GM18498 (cell line): ENCODE data around the gene SEC61B.
A peak's percentile ranks its signal among the peaks of the same experiment; 100 is the strongest.
"Not testable (repeated sequence)": the region's sequence is repeated elsewhere in the genome, so short reads cannot be mapped to it uniquely, and the experiment has no call there.

Experiments
- ATAC-seq: cut with Tn5 transposase; IDR thresholded peaks from one replicate; pipeline ENCODE4 v1.9.1; 2021; ENCODE audit warnings: mild to moderate bottlenecking, moderate library complexity; ENCODE audit not compliant: unreplicated experiment

Gene SEC61B

GRCh38 chr9:99190597-99191283, 31.3 kb upstream of the SEC61B start:
- no peak for ATAC-seq

GRCh38 chr9:99192786-99193465, 29.2 kb upstream of the SEC61B start:
- no peak for ATAC-seq

- ATAC-seq: no peak
Observed at GRCh38 chr9:99193466-99193821, 28.6 kb upstream of the SEC61B start.

DNA sequence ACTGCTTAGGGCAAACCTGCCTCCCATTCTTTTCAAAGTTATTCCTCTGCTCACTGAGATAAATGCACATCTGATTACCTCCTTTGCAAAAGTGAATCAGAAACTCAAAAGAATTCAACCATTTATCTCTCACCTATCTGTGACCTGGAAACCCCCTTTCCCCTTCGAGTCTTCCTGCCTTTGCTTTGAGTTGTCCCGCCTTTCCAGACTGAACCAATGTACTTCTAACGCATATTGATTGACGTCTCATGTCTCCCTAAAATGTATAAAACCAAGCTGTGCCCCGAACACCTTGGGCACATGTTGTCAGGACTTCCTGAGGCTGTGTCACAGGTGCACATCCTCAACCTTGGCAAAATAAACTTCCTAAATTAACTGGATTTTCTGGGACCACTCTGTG, 25.6 kb upstream of the SEC61B start:
- not testable (repeated sequence) for ATAC-seq

GRCh38 chr9:99197124-99197630, 24.9 kb upstream of the SEC61B start:
- no peak for ATAC-seq

GRCh38 chr9:99197987-99198386, 24.1 kb upstream of the SEC61B start:
- ATAC-seq: no peak

- no peak for ATAC-seq
Observed at GRCh38 chr9:99199938-99200539, 22.0 kb upstream of the SEC61B start.

DNA sequence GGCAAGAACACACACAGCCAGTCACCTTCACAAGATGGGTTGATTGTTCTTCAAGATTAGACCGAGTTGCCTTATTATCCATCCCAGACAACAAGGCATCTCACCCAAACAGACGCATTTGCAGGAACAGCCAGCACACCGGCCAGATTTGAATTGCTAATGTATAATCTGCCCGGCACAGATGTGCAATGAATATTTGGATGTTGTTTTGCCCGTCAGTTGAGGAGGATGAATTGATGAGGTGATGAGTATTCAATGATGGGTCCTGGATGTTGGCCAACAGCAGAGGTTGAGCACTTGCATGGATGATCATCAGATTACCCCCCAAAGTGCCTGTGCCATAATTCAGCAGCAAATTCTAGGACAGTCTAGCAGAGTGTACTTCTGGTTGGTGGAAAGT, 20.5 kb upstream of the SEC61B start:
- ATAC-seq: no peak

GRCh38 chr9:99210572-99210971, 11.5 kb upstream of the SEC61B start:
- ATAC-seq: no peak

GRCh38 chr9:99211746-99212145, 10.3 kb upstream of the SEC61B start:
- ATAC-seq: no peak

DNA sequence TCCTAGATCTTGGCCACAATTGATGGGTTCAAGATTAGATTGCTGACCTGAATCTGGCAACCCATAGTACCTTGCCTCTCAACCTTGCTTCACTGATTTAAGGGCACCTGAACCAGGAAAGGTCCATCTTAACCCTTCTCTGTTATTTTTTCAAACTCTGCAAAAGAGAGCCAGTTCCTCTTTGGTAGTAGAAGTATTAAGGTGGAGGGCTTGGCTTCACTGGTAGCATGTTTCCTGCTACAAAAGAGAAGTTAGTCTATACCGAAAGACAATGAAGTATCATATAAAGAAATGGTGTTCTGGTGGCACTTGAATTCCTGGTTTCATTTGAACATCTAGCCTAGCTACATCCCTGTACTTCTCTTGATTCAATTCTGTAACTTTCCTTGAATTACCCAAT, 8.9 kb upstream of the SEC61B start:
- no peak for ATAC-seq

- no peak for ATAC-seq
Observed at GRCh38 chr9:99216073-99216472, 6.0 kb upstream of the SEC61B start.

DNA sequence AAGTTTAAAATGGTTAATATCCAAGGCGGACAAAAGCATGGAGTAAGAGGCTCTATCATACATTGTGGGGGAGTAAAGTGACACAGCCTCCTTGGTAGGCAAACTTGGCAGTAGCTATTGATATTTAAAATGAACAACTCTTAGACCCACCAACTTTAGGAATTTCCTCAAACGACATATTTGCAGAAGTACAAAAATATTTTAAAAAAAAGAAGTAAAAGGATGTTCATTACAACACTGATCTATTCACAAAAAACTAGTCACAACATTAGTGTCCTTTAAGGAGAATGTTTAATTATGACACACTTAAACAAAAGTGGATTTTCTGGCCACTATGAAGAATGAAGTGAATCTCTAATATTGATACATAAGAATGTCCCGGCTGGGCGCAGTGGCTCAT, 2.1 kb upstream of the SEC61B start:
- ATAC-seq: no peak

- no peak for ATAC-seq
Observed at GRCh38 chr9:99221266-99221620, 839 bp upstream of the SEC61B start.

DNA sequence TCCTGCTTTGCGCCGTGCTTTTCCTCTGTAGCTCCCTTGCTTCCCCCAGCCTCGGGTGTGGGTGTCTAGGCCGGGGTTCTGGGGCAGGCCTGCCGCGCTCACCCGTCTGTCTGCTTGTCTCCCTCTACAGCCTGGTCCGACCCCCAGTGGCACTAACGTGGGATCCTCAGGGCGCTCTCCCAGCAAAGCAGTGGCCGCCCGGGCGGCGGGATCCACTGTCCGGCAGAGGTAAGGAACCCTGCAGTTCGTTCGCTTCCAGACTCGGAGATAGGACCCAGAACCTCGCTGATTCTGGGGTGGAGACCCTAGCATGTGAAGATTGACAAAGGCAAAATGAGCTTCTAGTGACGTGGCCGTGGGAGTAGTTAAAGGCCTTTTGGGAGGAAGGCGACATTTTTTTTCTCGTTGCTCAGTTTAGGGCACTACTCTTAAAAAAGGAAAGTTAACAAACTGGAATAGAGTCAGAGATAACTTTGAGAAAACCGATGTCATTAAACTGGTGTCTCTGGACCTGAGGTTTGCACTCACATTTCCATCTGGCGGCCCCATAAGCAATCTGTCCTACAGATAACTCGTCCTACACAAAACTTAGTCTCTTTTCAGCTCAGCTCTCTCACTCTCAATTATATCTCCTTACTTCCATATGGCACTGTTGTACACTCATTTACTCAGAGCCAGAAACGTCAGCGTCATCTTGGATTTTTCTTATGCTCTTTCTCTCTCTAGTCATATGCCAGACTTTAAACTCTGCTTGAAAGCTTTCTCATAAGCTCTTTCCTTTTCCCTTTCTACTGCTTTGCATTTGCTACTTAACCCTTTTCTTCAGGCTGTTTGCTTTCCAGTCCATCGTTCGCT, 561 bp downstream of the SEC61B start:
- ATAC-seq: peak; percentile 23

- no peak for ATAC-seq
Observed at GRCh38 chr9:99224445-99224844, 2.4 kb downstream of the SEC61B start.

- no peak for ATAC-seq
Observed at GRCh38 chr9:99226054-99226453, 4.0 kb downstream of the SEC61B start.

GRCh38 chr9:99230206-99230605, 8.1 kb downstream of the SEC61B start:
- ATAC-seq: no peak

DNA sequence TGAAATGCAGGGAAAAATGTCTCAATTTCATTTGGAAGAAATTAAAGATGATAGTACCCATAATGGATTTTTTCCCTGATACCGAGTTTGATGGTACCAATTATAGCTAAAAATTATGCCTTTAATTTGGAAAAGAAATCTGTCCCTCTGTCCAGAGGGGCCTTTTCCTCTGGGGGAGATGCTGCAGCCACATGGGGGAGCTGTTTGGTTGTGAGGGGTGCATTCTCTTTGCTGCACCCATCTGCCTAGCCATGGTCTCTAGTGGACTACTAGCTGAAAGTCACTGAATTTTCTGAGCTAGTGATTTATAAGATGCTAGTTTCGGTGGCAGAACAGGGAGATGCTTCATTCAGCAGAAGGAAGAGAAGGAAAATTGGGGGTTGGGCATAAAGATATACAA, 9.6 kb downstream of the SEC61B start:
- no peak for ATAC-seq

- ATAC-seq: no peak
Observed at GRCh38 chr9:99234618-99235017, 12.5 kb downstream of the SEC61B start.

- ATAC-seq: no peak
Observed at GRCh38 chr9:99235069-99235468, 13.0 kb downstream of the SEC61B start.
